RPMI7951 (cell line): Measurements from ENCODE around the gene MYO5B. TPM values are rescaled to one million over a fixed set of nuclear protein-coding genes. Genes with fewer than 3 reads are reported as not detected.

Experiments
- DNase-seq: peaks from one replicate; pipeline ENCODE4 v3.0.0-alpha.2; 2012; ENCODE audit warnings: low read depth
- total RNA-seq: library from RNA; depleted of rRNA; stranded (reverse); fragments of >200 nt; shearing (Covaris generic); gene quantifications from 2 replicates; pipeline ENCODE4 v1.2.3, GENCODE V29; 2014

Gene MYO5B
- total RNA-seq, 1 experiment from 2014 or later = 0.36 TPM

DNA sequence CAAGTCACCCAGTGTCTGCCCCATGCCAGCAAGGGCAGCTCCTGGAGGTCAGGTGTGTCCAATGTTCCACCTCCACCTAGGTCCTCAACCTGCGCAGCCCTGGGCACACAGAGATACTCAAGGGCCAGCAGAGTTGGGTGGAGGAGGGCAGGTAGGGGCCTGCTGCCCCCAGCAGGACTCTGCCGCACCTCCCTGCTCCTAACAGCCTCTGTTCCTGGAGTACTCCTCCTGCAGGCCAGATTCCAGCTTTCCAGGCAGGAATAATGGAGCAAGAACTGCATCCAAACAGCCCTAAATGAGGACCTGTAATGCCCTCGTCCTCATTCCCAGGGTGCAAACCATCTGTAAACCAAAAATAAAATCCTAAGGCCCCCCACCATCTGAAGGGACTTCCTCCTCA is 337.2 kb downstream of the MYO5B start:
- no peak for DNase-seq

DNA sequence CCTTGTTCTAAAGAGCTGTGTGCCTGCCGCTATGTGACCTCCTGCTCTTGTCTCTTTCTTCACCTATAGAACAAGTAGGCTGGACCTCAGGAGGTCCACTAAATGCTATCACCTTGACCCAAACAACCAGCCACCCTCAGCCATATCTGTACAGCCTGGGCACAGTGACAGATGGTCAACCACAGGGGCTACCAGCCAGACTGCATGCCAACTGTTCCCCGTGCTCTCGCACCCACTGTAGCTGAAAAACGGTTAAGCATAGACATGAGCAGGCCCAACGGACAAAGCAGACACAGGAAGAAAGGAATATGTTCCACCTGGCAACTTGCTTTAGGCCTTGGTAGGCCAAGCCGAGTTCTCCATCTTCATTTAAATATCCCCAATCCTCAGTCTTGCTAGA is 338.5 kb downstream of the MYO5B start:
- no peak for DNase-seq

DNA sequence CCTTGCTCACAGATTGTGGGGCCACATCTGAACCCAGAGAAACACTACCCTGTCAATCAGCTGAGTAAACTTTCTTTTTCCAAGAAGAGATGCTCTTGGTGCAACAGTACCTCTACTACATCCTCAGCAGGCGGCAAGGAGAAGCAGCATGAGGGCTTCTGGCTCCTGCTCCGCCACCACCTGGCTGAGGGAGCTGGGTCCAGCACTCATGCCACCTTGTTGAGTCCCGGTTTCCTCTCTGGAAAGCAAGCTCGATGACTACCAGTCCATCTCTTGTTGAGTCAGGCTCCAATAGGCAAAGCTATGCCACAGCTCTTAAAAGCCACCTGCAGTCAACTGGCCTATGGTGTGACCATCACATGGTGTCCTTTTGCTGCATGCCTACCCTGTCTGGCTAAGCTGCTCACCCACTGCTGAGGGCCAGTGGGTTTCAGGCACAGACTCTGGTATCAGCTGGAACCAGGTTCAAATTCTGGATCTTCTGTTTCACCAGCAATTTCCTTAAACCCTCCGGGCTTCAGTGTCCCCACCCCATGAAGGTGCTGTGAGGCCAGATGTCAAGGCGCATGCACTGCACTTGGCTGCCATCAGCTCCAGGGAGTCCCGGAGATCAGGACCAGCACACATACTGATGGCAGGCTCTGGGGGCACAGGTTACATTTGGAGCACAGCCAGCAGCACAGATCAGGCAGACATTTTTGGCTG is 339.1 kb downstream of the MYO5B start:
- no peak for DNase-seq

DNA sequence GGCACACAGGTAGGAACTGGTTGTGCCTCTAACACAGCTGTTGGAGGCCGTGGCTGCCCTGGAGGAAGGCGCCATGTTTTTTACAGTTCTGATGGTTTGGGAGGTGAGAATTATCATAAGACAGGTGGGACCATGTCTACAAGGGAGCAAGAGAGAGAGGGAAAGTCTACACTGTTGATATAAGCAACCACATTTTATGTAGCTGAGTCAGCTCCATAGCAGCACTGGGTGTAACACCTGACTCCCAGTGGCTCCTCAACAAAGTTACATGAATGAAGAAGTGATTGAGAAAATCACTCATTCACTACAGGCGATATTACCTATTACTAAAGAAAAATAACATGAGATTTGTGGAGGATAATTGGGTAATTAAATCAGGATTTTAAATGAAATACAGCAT is 340.3 kb downstream of the MYO5B start:
- no peak for DNase-seq

DNA sequence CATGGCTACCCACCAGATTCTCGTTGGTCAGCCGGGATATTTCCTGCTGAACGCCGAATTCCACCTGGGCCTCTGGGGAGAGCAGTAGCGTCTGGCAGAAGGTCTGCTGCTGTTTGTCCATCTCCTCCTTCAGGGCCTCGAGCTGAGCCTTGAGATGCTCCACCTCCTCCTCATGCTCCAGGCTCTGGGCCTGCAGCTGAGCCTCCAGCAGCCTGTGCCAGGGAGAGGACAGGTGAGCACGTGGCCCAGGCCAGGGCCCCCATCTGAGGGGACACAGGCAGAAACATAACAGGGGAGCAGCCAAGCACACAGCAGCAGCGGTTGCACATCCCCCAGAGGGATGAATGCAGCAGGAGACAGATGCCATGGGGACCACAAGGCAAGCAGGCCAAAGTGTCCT is 341.5 kb downstream of the MYO5B start:
- no peak for DNase-seq

DNA sequence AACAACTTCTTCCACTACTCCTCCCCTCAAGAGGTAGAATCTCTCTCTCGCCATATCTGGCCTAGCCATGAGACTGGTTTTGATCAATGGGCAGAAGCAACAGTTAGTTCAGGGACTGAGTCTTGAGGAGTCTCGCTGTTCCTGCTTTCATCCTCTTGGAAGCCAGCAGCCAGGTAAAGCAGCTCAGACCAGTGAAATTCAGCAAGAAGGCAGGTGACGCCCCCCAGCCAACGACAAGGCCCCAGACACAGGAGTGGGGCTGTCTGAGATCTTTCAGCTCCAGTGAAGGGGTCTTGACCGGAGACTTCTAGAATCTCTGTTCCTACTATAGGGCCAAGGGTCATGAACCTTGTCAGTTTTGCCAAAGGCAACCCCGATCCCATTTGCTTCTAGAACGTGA is 341.9 kb downstream of the MYO5B start:
- DNase-seq = no peak

DNA sequence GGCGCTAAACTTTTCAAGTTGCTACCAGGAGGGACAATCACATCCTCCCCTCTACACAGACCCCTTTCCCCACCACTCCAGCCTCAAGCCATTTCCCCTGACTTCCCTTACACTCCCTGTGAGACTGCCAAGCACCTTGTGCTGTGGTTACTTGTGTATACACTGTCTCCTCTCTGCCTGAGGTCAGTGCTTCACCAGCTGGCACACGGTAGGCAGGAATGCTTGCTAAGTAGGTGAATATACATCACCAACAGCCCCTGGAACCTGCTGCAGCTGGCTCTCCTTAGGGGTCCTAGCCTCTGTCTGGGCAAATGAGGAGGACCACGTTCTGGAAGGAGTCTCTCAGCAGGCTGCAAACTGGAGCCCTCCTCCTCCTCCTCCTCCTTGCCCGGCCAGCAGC is 343.3 kb downstream of the MYO5B start:
- no peak for DNase-seq

DNA sequence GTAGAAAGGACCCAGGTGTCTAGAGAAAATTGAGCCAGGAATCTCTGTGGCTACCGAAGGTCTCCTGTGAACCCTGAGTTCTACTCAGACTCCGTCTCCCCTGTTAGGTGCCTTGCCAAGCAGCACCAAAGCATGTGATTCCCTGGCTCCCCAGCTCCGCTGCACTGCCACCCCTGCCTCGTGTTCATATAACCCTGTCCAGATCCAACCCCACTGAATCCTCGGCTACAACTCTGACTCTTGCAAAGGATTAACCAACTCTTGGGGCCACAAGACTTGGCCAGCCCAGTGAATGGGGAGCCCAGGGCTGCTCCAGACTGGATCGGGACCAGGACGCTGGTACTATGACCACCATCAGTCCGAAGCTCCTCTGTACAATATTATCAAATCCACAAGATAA is 344.3 kb downstream of the MYO5B start:
- DNase-seq = no peak

DNA sequence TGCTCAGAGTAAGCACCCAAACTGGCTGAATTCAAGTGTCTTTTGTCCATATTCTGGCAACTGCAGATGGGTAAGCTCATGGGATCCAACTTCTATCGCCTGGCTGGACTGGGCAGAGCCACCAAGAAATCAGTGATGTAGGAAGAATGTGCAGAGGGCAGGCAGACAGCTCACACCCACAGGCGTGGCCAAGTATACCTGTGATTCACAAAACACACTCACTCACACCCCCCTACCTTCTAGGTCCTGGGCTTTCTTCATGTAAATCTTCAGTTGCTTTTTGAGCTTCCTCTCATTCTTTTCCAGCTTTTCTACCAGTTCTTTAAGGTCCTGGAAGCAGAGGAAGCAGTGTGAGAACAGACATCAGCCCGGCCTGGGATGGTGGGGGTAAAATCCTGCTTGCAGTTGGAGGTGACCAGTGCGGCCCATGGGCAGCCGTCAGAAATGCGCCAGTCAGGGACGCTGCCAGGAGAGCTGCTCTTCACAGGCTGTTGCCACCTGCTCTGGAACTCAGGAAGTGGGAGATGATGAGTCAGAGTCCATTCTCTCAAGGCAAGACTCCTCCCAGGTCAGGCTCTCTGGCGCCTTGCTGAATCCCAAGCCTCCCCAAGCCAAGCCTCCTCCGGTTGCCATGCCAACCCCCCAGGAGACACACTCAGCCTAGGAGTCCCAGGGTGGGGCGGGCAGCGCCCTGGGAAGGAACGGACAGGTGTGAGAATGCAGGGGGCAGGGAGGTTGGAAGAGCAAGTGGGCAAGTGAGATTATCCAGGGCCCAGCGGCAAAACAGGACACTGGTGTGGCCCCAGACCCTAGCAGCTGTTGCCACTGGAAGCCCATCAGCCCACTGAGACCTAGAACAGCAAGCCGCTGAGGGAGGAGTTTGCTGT is 345.4 kb downstream of the MYO5B start:
- DNase-seq = peak; percentile 94

DNA sequence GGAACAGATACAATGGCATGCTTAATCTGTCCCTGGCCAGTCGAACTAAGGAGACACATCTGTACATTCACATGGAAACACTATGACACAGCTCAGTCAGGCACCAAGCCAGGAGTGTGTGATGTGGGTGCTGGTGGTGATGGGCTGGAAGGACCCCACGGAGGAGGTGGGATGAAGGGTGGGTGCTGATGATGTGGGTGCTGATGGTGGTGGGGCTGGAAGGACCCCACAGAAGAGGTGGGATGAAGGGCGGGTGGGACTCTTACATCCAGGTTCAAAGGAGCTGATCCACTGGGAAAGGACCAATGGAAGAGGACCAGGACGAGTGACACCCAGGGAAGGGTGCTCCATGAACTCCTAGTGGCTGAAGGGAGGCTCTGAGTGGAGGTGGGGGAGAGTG is 346.8 kb downstream of the MYO5B start:
- no peak for DNase-seq

DNA sequence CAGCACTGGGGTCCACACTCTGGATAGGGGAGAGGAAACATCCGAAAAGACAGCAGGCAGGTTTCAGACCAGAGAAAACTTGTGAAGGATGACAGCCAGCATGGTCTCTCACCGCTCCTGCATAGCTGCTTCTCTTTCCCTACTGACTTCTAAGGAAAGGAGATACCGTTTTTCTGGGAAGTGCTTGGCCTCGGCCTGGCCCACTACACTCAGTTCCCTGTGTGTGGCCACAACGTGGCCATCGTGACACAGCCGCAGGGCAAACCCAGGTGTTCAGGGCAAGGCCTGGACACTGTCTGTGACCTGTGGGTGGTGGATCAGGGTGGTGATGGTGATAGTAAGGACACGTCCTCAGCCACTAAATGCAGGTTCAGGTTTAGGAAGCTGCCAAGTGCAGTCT is 347.4 kb downstream of the MYO5B start:
- no peak for DNase-seq

DNA sequence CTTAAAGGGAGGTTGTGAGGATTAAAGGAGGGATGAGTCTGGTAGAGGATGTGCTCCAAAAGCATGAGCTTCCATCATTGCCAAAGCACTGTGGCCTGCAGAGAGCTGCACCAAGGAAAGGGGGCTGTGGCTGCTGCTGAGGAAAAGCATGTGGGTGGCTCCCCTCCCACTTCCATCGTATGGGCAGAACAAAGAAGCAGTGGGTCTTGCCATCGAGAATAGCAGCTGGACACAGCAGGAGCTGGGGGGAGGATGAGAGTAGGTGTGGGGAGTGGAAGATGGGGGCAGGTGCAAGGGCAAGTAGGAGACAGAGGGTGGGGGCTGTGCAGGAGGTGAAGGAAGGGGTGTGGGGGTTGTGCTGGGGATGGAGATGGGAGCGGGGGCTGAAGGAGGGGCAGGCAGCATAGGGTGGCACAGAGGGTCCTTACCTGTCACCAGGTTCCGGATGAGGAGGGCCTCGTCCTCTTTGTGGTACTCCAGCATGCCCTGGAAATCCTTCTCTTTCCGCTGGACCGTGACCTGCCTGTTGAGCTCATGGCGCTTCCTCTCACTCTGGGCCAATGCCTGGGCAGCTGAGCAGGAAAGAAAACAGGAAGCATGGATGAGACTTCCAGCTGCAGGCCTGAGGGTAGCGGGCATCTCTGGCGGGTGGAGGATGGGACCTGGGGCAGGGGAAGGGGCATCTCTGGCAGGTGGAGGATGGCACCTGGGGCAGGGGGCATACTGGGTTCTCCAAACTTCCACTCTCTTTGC is 348.1 kb downstream of the MYO5B start:
- no peak for DNase-seq

DNA sequence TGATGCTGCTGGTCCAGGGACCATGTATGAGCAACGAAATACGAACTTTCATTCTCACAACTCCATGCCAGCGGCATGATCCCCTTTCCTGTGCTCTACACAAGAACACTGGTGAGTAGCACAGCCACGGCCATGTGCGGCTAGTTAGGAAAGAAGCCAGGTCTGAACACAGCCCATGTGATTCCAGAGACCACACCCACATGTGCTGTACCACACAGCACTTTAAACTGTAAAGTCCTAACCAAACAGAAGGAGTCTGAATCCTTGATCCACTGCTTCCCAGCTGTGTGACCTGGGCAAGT is 348.6 kb downstream of the MYO5B start:
- DNase-seq = peak; percentile 37

DNA sequence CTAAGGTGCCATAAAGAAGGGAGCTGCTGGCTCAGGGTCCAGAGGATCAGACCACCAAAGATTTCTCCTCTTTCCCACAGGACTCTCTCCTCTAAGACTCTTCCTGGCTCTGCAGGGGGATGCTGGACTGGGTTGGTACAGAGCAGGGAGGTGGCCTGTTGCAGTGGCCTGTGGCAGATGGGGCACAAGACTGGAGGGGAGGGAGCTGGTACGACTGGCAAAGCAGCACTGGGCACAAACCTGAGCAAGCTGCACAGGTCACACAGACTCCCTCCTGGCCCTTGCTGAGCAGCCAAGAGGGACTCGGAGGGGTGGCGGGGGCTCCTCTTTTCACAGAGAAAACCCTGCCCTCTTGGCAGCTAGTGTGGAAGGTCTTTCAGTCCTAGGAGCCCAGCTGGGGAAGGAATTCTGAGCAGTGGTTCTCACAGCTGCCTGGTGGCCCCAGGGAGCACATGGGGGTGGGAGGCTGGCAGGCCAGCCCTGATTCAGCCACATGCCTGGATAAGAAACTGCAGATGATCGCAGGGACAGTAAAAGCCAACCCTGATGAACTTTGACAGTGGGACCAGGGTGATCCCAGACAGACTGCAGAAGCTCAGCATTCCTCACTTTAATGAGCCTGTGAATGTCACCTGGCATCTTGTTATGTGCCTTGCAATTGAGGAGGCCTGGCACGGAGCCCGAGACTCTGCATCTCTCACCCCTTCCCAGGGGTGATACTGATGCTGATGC is 349.2 kb downstream of the MYO5B start:
- DNase-seq = peak; percentile 16

DNA sequence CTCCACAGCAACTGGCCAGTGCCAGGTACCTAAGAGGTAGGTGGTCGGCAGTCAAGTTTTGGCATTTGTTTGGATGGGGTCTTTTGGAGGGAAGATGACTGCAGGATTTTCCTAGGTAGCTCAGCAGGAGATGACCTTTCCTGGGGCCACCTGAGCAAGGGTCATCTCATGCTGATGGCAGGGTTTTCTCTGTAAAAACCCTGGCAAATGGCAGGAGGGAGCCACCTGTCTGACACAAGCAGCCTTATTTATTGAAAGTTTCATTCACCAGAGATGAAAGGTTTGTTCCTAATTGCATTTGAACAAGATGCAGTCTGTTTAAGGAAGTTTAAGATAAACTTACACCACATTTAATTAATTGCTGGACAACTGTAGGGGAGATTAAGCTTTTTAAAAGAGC is 350.0 kb downstream of the MYO5B start:
- no peak for DNase-seq

DNA sequence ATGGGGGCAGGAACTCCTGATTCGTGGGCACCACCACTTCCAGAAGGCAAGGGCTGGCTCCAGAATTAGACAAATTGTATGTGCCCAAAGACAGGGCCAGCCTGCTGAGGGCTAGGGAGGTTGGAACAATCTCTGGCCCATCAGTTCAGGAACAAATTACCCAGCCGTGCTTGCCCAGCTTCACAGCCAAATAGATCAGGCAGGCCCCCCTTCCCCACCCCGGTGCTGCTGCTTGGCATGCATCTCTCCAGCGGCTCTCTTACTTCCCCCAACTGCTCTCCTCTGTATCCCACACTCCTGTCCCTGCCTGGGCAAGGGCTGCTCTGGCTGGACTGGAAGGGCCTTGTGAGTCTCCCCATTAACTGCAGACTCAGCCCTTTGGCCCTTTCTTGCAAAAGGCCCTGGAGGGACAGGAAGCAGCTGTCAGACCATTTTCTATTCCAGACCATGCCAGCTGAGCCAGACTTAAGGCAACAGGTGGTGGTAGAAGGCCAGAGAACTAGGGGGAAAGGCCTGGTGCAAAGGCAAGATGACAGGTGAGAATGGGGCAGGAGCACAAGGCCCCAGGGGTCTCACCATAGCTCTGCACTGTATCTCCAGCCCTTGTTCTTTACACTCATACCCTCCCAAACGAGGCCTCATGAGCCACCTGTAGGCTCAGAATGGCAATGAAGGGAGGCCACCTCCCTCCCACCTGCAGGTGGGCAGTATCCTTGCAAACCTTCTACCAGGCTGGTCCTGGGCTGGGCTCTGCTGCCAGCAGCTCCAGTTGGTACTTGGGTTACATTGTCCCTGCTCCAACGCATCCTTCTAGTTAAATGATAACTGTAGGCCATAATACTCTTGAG is 350.9 kb downstream of the MYO5B start:
- no peak for DNase-seq

DNA sequence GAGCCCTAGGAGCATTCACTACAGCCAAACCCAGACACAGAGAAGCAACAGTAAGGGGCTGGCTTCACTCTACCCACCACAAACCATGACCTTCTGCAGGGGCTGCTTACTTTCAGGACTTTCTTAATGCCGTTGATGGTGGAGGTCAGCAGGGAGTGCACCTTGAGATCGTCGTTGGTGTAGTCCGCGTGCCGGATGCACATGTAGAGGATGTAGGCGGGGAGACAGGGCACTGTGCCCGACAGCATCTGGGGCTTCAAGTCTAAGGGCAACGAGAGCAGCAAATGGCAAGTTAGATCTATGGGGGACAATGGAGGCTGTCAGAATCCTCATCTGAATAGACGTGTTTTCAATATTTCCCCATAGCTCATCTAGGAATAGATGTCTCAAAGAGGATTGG is 351.8 kb downstream of the MYO5B start:
- no peak for DNase-seq

DNA sequence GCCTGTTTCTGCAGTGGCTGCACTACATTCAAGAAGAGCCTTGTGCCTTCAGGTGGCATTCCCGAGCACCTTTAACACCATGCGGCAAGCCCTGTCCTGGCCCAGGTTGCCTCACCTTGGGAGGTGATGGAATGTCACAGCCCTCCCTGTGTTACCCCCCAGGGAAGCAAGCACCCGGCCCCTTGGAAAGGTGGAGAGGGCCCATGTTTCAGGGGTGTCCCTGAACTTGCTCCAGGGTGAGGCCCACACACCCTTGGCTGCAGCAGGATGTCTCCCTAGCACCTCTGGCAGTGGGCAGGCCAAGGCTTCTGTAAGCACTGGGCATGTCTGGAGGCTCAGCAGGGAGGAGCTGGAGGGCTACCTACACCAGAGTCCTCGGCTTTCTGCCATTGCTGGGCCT is 352.3 kb downstream of the MYO5B start:
- no peak for DNase-seq

DNA sequence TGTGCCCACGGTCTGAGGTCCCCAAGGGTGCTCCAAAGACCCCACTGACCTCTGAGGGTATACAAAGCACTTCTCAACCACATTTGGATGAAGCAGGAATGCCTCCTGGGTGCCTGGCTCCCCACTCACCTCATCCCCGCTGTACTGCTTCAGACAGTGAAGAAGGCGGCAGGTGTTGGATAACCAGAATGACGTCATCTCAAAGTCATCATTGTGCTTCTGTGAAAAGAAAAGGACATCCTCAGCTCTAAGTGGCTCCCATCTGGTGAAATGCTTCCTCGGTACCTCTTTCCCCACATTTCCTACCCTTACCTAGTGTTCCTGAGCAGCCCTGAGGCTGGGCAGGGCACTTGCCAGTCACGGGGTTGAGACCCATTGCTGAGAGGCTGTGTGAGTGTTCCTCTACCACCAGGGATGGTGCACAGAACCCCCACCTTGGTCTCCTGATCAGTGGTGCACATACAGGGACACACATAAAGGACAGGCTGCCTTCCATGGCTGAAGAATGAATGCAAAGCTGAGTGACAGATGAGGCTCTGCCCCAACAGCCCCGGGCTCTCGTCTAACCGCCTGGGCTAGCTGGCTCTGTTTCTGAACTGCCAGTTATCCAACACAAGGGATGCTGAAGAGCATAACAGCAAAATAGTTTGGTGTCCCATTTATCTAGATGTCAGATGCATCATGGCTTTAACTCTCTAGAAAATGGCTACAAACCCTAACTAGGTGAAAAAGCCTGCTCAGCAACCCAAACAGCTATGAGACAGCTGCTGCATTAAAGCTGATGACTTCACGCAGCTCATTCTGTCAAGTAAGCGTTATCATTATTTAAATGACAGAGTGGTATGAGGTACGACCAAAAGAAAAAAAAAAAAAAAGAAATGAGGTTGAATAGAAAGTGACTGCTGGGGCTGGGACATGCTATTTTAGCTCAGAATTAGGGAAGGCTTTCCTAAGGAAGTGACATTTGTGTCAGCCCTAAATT is 353.4 kb downstream of the MYO5B start:
- DNase-seq = no peak

DNA sequence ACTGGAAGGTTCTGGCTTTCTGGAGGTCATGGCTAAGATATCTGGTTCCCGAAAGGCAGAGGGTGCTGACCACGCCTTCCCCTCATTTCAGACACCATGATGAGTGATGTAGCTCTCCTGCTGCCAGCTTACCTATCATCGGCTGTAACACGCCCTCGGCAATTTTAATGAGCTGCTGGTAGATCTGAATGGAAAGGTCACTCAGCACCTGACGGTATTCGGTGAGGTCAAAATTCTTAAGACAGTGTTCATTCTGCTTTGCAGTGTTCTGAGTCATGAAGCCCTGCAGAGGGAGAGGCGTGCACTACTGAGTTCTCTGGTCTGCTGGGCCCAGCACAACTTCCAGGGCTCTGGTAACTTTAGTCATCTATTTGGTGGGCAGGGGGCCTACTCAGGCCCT is 355.9 kb downstream of the MYO5B start:
- no peak for DNase-seq
